ENCODE results near the gene AP5Z1.

The AP5Z1 gene

DNA sequence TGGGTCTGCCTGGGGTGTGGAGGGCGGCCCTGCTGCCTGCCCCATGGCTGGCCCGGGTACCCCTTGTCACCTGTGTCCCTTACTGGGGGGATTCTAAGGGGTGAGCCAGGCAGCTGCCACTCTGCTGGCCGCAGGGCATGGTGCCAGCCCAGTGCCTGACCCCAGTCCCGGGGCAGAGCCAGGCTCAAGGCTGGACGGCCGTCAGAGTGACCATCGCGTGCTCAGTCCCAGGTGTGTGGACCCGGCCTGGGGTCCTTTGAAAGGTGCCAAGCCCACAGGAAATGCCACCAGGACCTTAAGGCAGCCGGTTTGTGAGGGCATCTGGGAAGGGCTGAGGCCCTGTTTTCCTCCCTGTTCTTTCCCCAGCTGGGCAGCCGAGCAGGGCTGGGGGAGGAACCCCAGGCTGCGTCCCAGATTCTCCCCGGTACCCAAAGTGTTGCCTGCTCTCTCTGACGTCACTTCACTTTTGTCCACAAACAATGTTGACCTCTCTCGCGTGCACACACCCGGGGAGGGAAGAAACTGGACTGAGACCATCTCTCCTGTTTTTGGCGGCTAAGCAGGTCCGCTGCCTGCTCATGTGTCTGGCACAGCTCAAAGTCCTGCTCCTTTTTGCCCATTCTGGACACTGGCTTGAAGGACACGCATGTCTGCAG is 48.8 kb downstream of the AP5Z1 start:
- peak in 1 of 2 experiments; percentile 29 for DNase-seq

DNA sequence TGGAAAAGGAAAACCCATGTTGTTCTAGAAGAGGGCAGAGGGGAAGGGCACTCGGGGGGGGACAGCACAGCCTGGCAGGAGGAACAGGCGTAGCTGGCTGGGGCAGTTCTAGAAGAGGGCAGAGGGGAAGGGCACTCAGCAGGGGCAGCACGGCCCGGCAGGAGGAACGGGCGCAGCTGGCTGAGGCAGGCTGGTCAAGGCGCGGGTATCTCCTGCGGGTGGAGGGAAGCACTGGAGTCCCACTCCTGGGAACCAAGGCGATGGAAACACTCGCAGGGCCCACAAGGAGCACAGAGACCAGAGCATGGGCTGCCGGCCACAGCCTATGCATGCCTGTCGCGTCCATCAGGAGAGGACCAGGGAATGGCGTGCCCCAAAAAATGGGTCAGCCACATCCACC is 49.7 kb downstream of the AP5Z1 start:
- no peak for DNase-seq

DNA sequence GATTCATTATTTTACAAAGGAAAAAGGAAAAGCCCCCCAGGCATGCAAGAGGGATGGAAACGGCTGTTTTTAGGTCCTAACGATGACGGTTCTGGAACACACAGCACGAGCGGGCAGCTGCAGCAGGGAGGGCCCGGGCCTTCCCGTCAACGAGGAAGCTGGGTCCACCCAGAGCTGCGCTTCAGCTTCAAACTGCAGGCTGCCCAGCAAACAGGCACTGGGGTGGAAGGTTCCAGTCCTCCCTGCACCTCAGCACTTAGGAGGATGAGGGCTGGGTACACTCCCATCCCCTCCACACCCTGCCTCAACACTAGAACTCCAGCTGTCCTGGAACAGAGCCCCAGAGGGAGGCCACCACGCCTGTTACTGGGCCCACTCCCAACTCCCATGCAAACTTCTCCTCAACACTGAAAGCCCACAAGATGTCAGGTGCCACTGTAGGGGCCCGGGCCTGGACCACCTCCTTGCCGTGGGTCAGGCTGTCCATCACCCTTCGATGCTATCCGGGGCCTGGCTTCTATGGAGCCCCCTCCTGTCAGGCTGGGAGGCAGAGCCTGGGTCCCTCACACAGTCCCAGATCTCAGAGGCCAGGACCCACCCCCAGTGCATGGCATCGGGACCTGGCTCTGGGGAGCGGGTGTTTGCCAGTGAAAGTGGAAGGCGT is 53.4 kb downstream of the AP5Z1 start:
- DNase-seq = no peak

GRCh38 chr7:4830176-4830575 is 54.8 kb downstream of the AP5Z1 start:
- DNase-seq = peak; percentile 92 to 93

DNA sequence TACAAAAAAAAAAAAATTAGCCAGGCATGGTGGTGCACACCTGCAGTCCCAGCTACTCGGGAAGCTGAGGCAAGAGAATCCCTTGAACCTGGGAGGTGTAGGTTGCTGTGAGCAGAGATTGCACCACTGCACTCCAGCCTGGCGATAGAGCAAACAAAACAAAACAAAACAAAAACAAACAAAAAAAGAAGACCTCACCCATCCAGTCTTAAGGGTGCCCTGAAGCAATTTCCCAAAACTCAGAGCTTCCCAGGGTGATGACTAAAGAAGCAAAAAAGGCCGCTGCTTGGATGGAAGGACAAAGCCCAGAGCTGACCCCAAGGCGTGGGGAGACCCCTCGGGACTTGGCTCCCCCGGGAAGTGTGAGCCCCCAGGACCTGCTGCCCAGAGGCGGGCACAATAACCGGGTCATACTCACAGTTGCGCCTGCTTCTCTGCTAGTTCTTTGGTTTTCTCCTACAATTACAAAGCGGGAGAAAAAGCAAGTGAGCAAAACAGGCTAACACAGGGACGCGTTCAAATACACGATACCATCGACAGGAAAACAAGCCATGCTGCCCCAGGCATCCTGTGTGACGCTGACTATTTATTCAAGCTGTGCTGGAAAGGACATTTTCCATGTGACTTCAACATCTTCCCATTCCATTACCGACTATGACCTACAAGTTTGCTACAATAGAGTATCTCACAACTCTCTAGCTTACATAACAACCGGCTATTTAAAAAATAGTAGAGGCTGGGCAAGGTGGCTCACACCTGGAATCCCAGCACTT is 56.5 kb downstream of the AP5Z1 start:
- no peak for DNase-seq

DNA sequence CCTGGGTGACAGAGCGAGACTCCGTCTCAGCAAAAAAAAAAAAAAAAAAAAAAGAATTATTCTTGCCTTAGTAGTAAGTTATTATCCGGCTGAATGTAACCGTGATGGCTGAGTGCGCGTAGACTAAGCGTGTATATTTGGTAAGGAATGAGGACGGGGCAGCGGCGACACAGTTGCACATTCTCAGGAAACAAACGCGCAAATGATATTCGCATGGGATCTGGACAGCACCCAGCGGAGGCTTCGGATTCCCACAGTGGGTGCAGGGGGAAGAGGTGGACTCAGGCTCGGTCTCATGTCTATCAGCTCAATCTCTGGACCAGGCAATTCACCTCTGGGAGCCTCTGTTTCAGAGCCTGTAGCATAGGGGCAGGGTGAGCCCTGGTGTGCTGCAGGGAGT is 57.3 kb downstream of the AP5Z1 start:
- DNase-seq = no peak

GRCh38 chr7:4833176-4833575 is 57.8 kb downstream of the AP5Z1 start:
- no peak for DNase-seq

DNA sequence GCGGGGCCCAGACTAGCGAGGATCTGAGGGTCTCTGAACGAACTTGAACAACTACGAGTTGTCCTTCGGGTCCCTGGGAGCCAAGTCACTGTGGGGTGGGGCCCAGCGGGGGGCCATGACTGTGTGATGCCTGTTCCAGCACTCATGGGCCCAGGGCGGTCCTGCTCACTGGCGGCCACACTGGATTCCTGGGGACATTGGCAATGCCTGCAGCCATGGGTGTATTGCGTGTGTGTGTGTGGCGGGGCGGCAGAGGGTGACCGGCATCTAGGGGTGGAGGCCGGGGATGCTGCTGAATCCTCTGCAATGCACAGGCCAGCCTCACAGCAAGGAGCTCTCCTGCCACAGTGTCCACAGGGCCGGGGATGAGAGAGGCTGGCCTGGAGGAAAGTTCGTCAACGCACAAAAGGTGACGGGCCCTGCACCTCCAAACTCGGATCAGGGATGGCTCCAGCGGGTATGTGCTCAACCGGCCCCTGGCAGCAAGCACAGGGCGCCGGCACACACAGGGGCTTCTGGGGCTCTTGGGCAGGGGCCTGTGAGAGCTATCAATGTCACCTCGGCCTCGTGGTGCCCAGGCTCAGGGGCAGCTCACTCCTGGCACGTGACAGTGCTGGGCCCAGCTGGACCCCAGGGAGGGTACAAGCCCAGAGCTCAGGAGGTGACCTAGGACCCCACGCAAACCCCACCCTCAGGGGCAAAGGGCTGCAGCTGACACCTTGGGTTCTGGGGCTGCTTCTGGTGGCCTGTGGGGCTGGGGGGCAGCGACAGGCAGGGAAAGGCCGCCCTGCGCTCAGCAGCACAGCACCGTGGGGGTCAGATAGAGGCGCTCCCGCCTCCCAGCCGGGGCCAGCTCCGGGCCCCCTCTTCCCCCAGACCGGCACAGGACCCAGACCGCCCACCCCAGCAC is 58.5 kb downstream of the AP5Z1 start:
- no peak for DNase-seq

DNA sequence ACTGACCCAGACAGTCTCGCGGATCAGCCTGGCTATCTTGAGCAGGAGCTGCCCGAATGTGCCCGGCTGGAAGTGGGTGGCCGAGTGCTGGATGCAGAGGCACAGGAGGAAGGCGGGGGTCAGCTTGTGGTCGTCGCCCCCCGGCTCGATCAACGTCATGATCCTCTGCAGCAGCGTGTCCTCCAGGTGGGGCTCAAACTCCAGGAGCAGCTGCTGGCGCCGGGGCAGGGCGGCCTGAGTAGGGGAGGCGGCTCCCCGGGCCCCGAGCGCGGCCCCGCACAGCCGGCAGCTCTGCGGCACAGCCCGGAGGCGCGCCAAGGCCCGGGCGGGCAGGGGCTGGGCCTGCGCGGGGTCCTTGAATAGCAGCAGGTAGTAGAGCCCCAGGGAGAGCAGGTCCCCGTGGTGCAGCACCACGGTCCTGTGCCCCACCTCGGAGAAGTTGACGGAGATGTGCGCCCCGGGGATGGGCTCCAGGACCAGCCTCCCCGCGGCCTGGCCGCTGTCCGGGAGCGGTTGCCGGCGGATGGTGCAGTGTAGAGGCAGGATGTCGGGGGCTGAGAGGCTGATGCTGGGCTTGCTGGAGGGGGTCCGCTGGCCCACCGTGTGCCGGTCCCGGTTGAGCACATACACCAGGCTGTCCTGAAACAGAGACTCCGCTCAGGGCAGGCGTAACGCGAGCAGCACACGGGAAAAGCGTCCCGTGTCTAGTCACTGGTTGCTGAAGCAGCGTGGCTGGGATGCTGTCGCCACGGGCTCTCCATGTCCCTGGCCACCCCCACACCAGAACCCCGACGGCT is 59.4 kb downstream of the AP5Z1 start:
- DNase-seq = no peak

DNA sequence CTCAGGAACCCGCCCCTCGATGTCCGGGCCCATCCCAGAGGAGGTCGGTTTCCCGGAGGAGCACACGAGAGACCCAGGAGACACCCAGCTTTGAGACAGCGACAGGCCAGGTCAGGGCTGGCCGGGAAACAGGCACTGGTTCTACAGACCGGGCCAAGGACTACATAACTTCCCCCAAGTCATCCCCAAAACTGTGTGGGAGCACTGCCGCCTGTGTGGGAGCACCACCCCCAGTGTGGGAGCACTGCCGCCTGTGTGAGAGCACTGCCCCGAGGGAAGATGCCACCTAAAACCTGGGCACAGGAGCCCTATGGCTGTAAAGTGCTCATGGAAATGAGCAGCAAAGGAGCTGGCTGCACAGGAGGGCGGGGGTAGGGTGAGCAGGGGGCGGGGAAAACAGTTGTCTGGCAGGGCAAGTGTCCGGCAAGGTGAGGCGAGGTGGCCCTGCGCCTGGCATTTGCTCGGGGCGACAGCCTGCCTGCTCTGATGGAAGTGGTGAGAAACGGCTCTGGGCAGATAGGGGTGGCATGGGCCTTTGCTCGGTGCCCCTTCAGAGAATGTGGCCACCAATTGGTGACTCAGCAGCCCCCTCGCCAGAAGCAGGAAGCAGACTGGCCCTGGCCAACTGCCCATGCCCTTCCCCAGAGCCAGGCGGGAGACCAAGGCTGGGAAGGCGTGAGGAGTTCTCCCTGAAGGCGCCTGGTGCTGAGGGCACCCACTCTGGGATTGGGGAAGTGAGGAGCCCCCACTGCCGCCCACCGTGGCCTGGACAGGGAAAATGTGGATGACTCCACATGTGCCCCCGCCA is 60.2 kb downstream of the AP5Z1 start:
- no peak for DNase-seq

GRCh38 chr7:4836206-4836661 is 60.8 kb downstream of the AP5Z1 start:
- DNase-seq = no peak

DNA sequence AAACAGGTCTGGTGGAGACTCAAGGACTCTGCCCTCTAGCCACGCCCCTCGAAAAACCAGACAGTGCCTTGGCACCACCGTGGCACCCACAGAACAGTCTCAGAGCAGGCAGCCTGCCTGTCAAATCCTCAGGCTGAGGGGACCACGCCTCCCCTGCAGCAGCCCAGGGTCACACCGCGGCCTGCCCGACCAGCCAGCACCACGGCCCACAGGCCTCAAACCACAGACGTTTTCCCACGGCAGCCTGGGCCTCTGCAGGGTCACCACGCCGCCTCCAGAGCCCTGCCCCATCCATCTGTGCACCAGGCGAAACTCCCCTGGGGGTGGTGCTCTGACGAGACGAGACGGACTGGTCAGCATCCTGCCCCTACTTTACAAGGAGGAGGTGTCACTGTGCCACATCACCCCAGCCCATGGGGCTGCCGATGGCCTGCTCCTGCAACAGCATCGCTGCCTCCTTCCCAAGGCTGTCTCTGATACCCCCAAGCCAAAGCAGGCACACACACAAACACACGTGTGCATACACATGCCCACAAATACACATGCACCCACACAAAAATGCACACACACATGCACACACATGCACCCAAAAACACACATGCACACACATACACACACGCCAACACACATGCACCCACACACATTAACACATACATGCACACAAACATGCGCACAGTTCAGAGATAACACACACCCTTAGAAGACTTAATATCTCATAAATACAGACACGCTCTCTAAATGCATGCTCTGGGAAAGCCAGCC is 61.8 kb downstream of the AP5Z1 start:
- DNase-seq = no peak

- no peak for DNase-seq
Measured at GRCh38 chr7:4837803-4838625, 62.6 kb downstream of the AP5Z1 start.

GRCh38 chr7:4838626-4839334 is 63.4 kb downstream of the AP5Z1 start:
- DNase-seq = no peak

DNA sequence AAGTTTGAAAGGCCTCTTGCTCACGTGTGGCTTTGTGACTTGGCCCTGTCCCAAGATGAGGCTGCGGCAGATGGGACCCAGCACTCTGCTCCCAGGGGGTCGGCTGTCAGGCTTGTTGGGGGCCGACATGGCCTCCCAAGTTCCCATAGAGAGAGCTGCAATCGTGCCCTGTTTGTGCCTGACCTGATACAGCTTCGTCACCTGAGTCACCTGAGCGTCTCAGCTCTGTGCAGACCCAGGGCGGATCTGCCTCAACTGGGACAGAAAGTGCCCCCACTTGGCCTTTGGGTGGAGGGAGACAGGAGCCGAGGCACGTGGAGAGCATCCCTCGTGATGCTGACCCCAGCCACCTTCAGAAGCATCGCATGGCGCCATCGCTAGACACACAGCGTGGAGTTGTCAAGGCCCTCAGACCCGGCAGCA is 64.7 kb downstream of the AP5Z1 start:
- no peak for DNase-seq
